ENCODE measurements around the gene NAT10.
"Not testable (repeated sequence)": the region's sequence is repeated elsewhere in the genome, so short reads cannot be mapped to it uniquely, and the experiment has no call there.

NAT10 gene

DNA sequence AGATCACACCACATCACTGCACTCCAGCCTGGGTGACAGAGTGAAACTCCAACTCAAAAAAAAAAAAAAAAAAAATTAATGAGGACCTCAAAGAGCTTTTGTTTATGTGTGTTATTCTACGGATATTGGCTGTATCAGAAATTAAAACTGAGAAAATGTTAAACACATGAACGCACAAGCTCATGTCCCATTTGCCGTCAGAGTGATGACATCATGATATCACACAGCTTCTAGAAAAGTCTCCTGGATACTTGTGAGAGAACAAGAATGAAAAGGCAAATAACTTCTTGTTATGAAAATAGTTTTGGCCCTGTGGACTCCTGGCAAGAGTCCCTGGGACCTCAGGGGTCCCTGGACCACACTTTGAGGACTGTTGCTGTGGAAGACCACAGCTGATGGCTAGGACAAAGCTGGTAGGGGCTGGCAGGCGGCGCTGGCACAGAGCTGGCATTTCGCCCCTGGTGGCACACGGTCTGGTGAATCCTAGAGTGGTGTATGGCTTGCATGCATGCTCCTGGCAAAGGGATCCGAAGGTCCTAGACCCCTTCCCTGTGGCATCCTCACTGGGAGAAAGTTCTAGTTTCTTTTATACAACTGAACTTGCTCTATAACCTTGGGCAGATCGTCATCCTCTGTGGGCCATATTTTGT, 73.7 kb downstream of the NAT10 start:
- no peak for DNase-seq
- no peak overlapping the region for H3K23ac ChIP-seq (ENCODE audit: low read length)
- H2AFZ ChIP-seq (ENCODE audit: insufficient read depth, low read length, poor library complexity), result no peak overlapping the region
- no peak overlapping the region for H3K4me3 ChIP-seq (ENCODE audit: low read depth, low read length)
- WGBS (ENCODE audit: extremely low coverage, insufficient coverage, insufficient read length), result no CpG with 5 or more reads among the region's 9 CpGs
- H3K4me1 ChIP-seq (ENCODE audit: control insufficient read depth in 1 of 2, insufficient read depth in 2 of 2, low read length in 2 of 2), result peaks cover 3 to 5% of the 10 kb centered on the region in 2 experiments
- H3K79me1 ChIP-seq (ENCODE audit: low read length), result no peaks in the 10 kb centered on the region
- H3K27ac ChIP-seq (ENCODE audit: low read depth, low read length), result no peak overlapping the region
- H2BK12ac ChIP-seq (ENCODE audit: low read length), result no peak overlapping the region
- H3K9me3 ChIP-seq (ENCODE audit: insufficient read depth, low read depth, low read length), result peaks cover 2% of the 10 kb centered on the region
- H3K27me3 ChIP-seq (ENCODE audit: insufficient read depth, low read length), result no peaks in the 10 kb centered on the region
- no peak overlapping the region for H2BK120ac ChIP-seq (ENCODE audit: insufficient read depth, low read length, poor library complexity)
- no peak overlapping the region for H2BK5ac ChIP-seq (ENCODE audit: low read depth, low read length, poor library complexity)
- H3K9ac ChIP-seq (ENCODE audit: low read length), result no peak overlapping the region
- H3K4me2 ChIP-seq (ENCODE audit: low read length), result no peak overlapping the region
- H3K14ac ChIP-seq (ENCODE audit: low read length), result no peak overlapping the region
- no peaks in the 10 kb centered on the region for H3K79me2 ChIP-seq (ENCODE audit: control insufficient read depth, insufficient read depth, low read length, poor library complexity)
- H3K18ac ChIP-seq (ENCODE audit: low read length), result no peak overlapping the region
- no peak overlapping the region for H4K12ac ChIP-seq (ENCODE audit: low read depth, low read length)
- H3K36me3 ChIP-seq (ENCODE audit: control insufficient read depth in 1 of 2, insufficient read depth in 2 of 2, low read length in 2 of 2), result peaks cover 0 to 4% of the 10 kb centered on the region in 2 experiments
- no peak overlapping the region for H2AK5ac ChIP-seq (ENCODE audit: low read length)
- no peak overlapping the region for H4K8ac ChIP-seq (ENCODE audit: low read depth, low read length)
- H3K4ac ChIP-seq (ENCODE audit: low read depth, low read length), result no peak overlapping the region
- no peak overlapping the region for H4K91ac ChIP-seq (ENCODE audit: low read depth, low read length)

DNA sequence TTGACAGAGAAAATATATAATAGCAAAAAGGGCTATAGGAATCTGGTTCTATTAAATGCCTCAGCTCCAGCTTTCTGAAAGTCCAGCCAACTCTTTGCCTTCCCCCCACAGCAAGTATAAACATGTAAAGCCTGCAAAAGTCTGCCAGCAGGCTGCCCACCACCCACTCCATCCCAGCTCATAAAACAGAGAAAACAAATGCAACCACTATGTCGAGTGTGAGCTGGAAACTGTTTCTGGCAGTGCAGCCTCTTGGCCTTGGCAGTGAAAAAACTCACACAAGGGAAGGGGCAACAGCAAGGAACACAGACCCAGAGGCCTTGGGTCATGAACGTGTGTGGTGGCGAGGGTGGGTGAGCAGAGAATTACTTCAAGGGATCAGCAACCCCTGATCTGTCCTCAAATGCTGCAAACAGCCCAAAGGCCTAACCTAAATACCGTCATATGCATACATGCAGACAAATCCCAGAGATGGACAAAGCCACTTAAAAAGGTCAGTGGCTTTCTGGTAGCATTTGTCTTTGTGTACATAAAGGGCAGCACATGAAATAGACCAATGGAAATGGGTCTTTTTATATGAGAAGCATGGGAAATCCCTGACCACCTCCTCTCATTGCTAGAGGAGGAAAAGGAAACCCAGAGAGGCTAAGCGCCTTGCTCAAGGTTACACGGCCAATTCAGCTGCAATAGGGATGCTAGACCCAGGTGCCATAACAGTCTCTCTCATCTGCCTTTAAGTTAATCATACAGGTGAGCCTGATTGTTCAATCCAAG, 74.8 kb downstream of the NAT10 start:
- Histone ChIP-seq H2AK5ac (ENCODE audit: low read length) (no peak overlapping the region), H3K27me3 (ENCODE audit: insufficient read depth, low read length) (no peaks in the 10 kb centered on the region), H4K91ac (ENCODE audit: low read depth, low read length) (no peak overlapping the region), H2BK5ac (ENCODE audit: low read depth, low read length, poor library complexity) (no peak overlapping the region), H3K27ac (ENCODE audit: low read depth, low read length) (no peak overlapping the region), H3K18ac (ENCODE audit: low read length) (no peak overlapping the region), H3K79me2 (ENCODE audit: control insufficient read depth, insufficient read depth, low read length, poor library complexity) (no peaks in the 10 kb centered on the region), H3K36me3 (ENCODE audit: control insufficient read depth in 1 of 2, insufficient read depth in 2 of 2, low read length in 2 of 2) (peaks cover 4% of the 10 kb centered on the region in 2 experiments), H2BK120ac (ENCODE audit: insufficient read depth, low read length, poor library complexity) (no peak overlapping the region), H3K9me3 (ENCODE audit: insufficient read depth, low read depth, low read length) (peaks cover 2% of the 10 kb centered on the region), H3K4ac (ENCODE audit: low read depth, low read length) (no peak overlapping the region), H3K4me1 (ENCODE audit: control insufficient read depth in 1 of 2, insufficient read depth in 2 of 2, low read length in 2 of 2) (no peaks in the 10 kb centered on the region), H2AFZ (ENCODE audit: insufficient read depth, low read length, poor library complexity) (no peak overlapping the region), H3K4me3 (ENCODE audit: low read depth, low read length) (no peak overlapping the region), H3K9ac (ENCODE audit: low read length) (no peak overlapping the region), H3K14ac (ENCODE audit: low read length) (no peak overlapping the region), H4K8ac (ENCODE audit: low read depth, low read length) (no peak overlapping the region), H2BK12ac (ENCODE audit: low read length) (no peak overlapping the region), H3K79me1 (ENCODE audit: low read length) (no peaks in the 10 kb centered on the region), H3K23ac (ENCODE audit: low read length) (no peak overlapping the region), H4K12ac (ENCODE audit: low read depth, low read length) (no peak overlapping the region), H3K4me2 (ENCODE audit: low read length) (no peak overlapping the region)
- DNase-seq, result no peak
- no CpG with 5 or more reads among the region's 6 CpGs for whole genome bisulfite sequencing (ENCODE audit: extremely low coverage, insufficient coverage, insufficient read length)

- H3K18ac ChIP-seq (ENCODE audit: low read length); H2BK120ac ChIP-seq (ENCODE audit: insufficient read depth, low read length, poor library complexity); H3K23ac ChIP-seq (ENCODE audit: low read length); H3K27ac ChIP-seq (ENCODE audit: low read depth, low read length); H4K12ac ChIP-seq (ENCODE audit: low read depth, low read length); H3K4me1 ChIP-seq (ENCODE audit: control insufficient read depth in 1 of 2, insufficient read depth in 2 of 2, low read length in 2 of 2); H3K4ac ChIP-seq (ENCODE audit: low read depth, low read length); H3K79me1 ChIP-seq (ENCODE audit: low read length); H4K8ac ChIP-seq (ENCODE audit: low read depth, low read length); H3K36me3 ChIP-seq (ENCODE audit: control insufficient read depth in 1 of 2, insufficient read depth in 2 of 2, low read length in 2 of 2); H2AFZ ChIP-seq (ENCODE audit: insufficient read depth, low read length, poor library complexity); H2AK5ac ChIP-seq (ENCODE audit: low read length); H3K4me2 ChIP-seq (ENCODE audit: low read length); H3K79me2 ChIP-seq (ENCODE audit: control insufficient read depth, insufficient read depth, low read length, poor library complexity); H4K91ac ChIP-seq (ENCODE audit: low read depth, low read length); DNase-seq; H2BK12ac ChIP-seq (ENCODE audit: low read length); H3K14ac ChIP-seq (ENCODE audit: low read length); H2BK5ac ChIP-seq (ENCODE audit: low read depth, low read length, poor library complexity); H3K9ac ChIP-seq (ENCODE audit: low read length); H3K4me3 ChIP-seq (ENCODE audit: low read depth, low read length); H3K9me3 ChIP-seq (ENCODE audit: insufficient read depth, low read depth, low read length); H3K27me3 ChIP-seq (ENCODE audit: insufficient read depth, low read length): not testable (repeated sequence)
- WGBS (ENCODE audit: extremely low coverage, insufficient coverage, insufficient read length), result no CpG with 5 or more reads among the region's 5 CpGs
These were observed 75.4 kb downstream of the NAT10 start for GRCh38 chr11:34180814-34181165.

- no peak overlapping the region for H2BK5ac ChIP-seq (ENCODE audit: low read depth, low read length, poor library complexity)
- no peak overlapping the region for H2BK12ac ChIP-seq (ENCODE audit: low read length)
- no peaks in the 10 kb centered on the region for H3K79me1 ChIP-seq (ENCODE audit: low read length)
- H3K9ac ChIP-seq (ENCODE audit: low read length), result no peak overlapping the region
- no peaks in the 10 kb centered on the region for H3K79me2 ChIP-seq (ENCODE audit: control insufficient read depth, insufficient read depth, low read length, poor library complexity)
- no peak for DNase-seq
- no peak overlapping the region for H3K27ac ChIP-seq (ENCODE audit: low read depth, low read length)
- H3K14ac ChIP-seq (ENCODE audit: low read length), result no peak overlapping the region
- no peak overlapping the region for H3K4me2 ChIP-seq (ENCODE audit: low read length)
- H3K4me3 ChIP-seq (ENCODE audit: low read depth, low read length), result no peak overlapping the region
- no peak overlapping the region for H4K8ac ChIP-seq (ENCODE audit: low read depth, low read length)
- no peak overlapping the region for H2AFZ ChIP-seq (ENCODE audit: insufficient read depth, low read length, poor library complexity)
- no peak overlapping the region for H2AK5ac ChIP-seq (ENCODE audit: low read length)
- WGBS (ENCODE audit: extremely low coverage, insufficient coverage, insufficient read length), result no CpG with 5 or more reads among the region's 5 CpGs
- no peak overlapping the region for H2BK120ac ChIP-seq (ENCODE audit: insufficient read depth, low read length, poor library complexity)
- H3K9me3 ChIP-seq (ENCODE audit: insufficient read depth, low read depth, low read length), result peaks cover 2% of the 10 kb centered on the region
- H4K12ac ChIP-seq (ENCODE audit: low read depth, low read length), result no peak overlapping the region
- H4K91ac ChIP-seq (ENCODE audit: low read depth, low read length), result no peak overlapping the region
- peaks cover under 1 to 2% of the 10 kb centered on the region in 2 experiments for H3K4me1 ChIP-seq (ENCODE audit: control insufficient read depth in 1 of 2, insufficient read depth in 2 of 2, low read length in 2 of 2)
- no peak overlapping the region for H3K4ac ChIP-seq (ENCODE audit: low read depth, low read length)
- H3K23ac ChIP-seq (ENCODE audit: low read length), result no peak overlapping the region
- no peaks in the 10 kb centered on the region for H3K27me3 ChIP-seq (ENCODE audit: insufficient read depth, low read length)
- no peak overlapping the region for H3K18ac ChIP-seq (ENCODE audit: low read length)
- peaks cover 4% of the 10 kb centered on the region in 2 experiments for H3K36me3 ChIP-seq (ENCODE audit: control insufficient read depth in 1 of 2, insufficient read depth in 2 of 2, low read length in 2 of 2)
These were observed 75.8 kb downstream of the NAT10 start for GRCh38 chr11:34181251-34181650.

All from trophoblast cell (in vitro differentiated cells and primary cell).